HepG2 (cell line): ENCODE results near the gene MIX23. TPM values are rescaled to one million over a fixed set of nuclear protein-coding genes. Genes with fewer than 3 reads are reported as not detected.

Source experiments
- GATAD2A ChIP-seq: IDR thresholded peaks from 2 replicates; pipeline ENCODE4 v1.6.1; 2016
- HNRNPUL1 ChIP-seq: fragments of 200-400 bp; formaldehyde crosslinking; IDR thresholded peaks from 2 replicates; pipeline ENCODE4 v1.6.1; 2017; ENCODE audit warnings: low read depth, mild to moderate bottlenecking, low read length, moderate library complexity
- NRL ChIP-seq: sonication (generic); formaldehyde crosslinking; IDR thresholded peaks from 2 replicates; pipeline ENCODE4 v1.5.0; 2020; ENCODE audit warnings: missing genetic modification reagents, mild to moderate bottlenecking, moderate library complexity, borderline replicate concordance
- SP5 ChIP-seq: IDR thresholded peaks from 2 replicates; pipeline ENCODE4 v1.6.1; 2016; ENCODE audit warnings: low read depth, borderline replicate concordance
- SUZ12 ChIP-seq: fragments of 150-350 bp; IDR thresholded peaks from 2 replicates; pipeline ENCODE4 v1.6.1; 2014; ENCODE audit warnings: low read depth, low read length
- TAF1 ChIP-seq: sonication (generic); formaldehyde crosslinking; IDR thresholded peaks from 2 replicates; pipeline ENCODE4 v1.4.0; 2020; ENCODE audit warnings: missing genetic modification reagents
- ZBTB1 ChIP-seq: sonication (generic); formaldehyde crosslinking; IDR thresholded peaks from 2 replicates; pipeline ENCODE4 v1.4.0; 2020; ENCODE audit warnings: missing genetic modification reagents, borderline replicate concordance
- ZBTB7B ChIP-seq: sonication (generic); formaldehyde crosslinking; IDR thresholded peaks from 2 replicates; pipeline ENCODE4 v1.4.0; 2020; ENCODE audit warnings: missing genetic modification reagents
- ZNF124 ChIP-seq: sonication (generic); formaldehyde crosslinking; IDR thresholded peaks from 2 replicates; pipeline ENCODE4 v1.4.0; 2020; ENCODE audit warnings: missing genetic modification reagents
- ZNF335 ChIP-seq: sonication (generic); formaldehyde crosslinking; IDR thresholded peaks from 2 replicates; pipeline ENCODE4 v1.4.0; 2020; ENCODE audit warnings: missing genetic modification reagents
- ZNF878 ChIP-seq: sonication (generic); formaldehyde crosslinking; IDR thresholded peaks from 2 replicates; pipeline ENCODE4 v1.8.1; 2023; ENCODE audit warnings: mild to moderate bottlenecking, missing genetic modification reagents, moderate library complexity
- ZNF883 ChIP-seq: sonication (generic); formaldehyde crosslinking; IDR thresholded peaks from 2 replicates; pipeline ENCODE4 v1.5.1; 2020; ENCODE audit warnings: mild to moderate bottlenecking, missing genetic modification reagents; ENCODE audit errors: not compliant biosample characterization
- polyA plus RNA-seq, 8 experiments: library from polyadenylated mRNA; depleted of rRNA in 3 of 8; stranded (reverse) in 7 of 8; unstranded in 1 of 8; fragments of >200 nt; fragmentation: Illumina TruSeq in 4 of 8; extraction: Trizol in 4 of 8; gene quantifications; 2 replicates each; pipeline versions ENCODE4 v1.2.1 to v1.2.3, GENCODE V29; 2011 to 2016; ENCODE audit warnings: low read depth in 4 of 8, missing spikeins in 1 of 8, mixed read lengths in 1 of 8; ENCODE audit not compliant: insufficient read depth in 1 of 8
- total RNA-seq, 5 experiments: library from RNA; depleted of rRNA; stranded (reverse); fragments of >200 nt; fragmentation: Illumina TruSeq; extraction: Trizol; gene quantifications; 2 replicates each; pipeline ENCODE4 v1.2.3, GENCODE V29; 2016; ENCODE audit warnings: low read depth in 1 of 5
- TF ChIP-seq, protein P1 (sequence below): sonication (generic); formaldehyde crosslinking; IDR thresholded peaks from 2 replicates; pipeline ENCODE4 v1.4.0; 2020; ENCODE audit warnings: mild to moderate bottlenecking, missing genetic modification reagents
- TF ChIP-seq, protein P2 (sequence below): IDR thresholded peaks from 2 replicates; pipeline ENCODE4 v1.6.1; 2016
- TF ChIP-seq, protein P3 (sequence below): IDR thresholded peaks from 2 replicates; pipeline ENCODE4 v1.6.1; 2016; ENCODE audit warnings: missing biosample characterization, missing genetic modification reagents, low read depth
- TF ChIP-seq, protein P4 (sequence below): IDR thresholded peaks from 2 replicates; pipeline ENCODE4 v1.6.1; 2018; ENCODE audit warnings: missing genetic modification reagents
- TF ChIP-seq, protein P5 (sequence below): IDR thresholded peaks from 2 replicates; pipeline ENCODE4 v1.6.1; 2016; ENCODE audit warnings: missing genetic modification reagents, missing compliant biosample characterization

MIX23 gene
- total and polyA plus RNA-seq, 2 of the 13 experiments (the other 11 are each of a cell fraction or from before 2014, with no cell fraction given): 20.0 to 152 TPM

DNA sequence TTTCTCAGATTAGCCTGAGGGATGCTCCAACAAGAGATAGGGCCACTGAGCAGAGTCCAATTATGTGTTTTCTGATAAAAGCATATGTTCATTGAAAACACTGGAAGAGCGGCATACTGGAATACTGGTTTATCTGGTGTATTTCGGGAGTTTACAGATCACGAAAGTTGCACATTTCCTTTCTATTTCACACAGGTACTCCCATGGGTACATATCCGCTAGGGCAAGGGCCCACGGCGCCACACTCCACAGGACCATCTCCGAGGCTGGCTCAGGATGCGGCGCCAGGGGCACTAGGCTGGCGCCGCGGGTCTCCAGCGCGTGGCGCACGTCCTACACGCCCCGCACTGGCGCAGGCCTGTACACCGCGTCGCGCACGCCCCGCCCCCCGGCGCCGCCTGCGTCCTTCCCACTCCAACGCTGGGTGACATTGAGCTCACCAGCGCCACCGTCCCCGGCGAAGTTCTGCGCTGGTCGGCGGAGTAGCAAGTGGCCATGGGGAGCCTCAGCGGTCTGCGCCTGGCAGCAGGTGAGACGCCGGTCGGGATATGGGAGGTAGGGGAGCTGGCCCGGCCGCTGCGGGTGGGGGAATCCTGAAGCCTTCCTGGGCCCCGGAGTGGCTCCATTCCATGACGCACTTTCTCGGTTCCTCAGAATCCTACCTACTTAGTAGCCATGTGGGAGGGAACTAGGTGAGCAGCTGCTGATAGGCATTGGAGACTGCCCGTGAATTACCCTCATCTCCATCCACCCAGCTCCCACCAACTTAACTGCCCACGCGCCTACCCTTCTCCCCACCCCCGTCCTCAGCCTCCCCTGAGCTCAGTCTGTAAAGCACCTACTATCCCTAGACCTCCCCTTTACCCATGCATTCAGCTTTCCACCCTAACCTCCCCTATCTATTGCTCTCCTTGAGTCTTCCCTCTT, 1.0 kb upstream of the MIX23 start, which contains the start of gene FAM162A (continued):
- TF ChIP-seq, protein P1, sequence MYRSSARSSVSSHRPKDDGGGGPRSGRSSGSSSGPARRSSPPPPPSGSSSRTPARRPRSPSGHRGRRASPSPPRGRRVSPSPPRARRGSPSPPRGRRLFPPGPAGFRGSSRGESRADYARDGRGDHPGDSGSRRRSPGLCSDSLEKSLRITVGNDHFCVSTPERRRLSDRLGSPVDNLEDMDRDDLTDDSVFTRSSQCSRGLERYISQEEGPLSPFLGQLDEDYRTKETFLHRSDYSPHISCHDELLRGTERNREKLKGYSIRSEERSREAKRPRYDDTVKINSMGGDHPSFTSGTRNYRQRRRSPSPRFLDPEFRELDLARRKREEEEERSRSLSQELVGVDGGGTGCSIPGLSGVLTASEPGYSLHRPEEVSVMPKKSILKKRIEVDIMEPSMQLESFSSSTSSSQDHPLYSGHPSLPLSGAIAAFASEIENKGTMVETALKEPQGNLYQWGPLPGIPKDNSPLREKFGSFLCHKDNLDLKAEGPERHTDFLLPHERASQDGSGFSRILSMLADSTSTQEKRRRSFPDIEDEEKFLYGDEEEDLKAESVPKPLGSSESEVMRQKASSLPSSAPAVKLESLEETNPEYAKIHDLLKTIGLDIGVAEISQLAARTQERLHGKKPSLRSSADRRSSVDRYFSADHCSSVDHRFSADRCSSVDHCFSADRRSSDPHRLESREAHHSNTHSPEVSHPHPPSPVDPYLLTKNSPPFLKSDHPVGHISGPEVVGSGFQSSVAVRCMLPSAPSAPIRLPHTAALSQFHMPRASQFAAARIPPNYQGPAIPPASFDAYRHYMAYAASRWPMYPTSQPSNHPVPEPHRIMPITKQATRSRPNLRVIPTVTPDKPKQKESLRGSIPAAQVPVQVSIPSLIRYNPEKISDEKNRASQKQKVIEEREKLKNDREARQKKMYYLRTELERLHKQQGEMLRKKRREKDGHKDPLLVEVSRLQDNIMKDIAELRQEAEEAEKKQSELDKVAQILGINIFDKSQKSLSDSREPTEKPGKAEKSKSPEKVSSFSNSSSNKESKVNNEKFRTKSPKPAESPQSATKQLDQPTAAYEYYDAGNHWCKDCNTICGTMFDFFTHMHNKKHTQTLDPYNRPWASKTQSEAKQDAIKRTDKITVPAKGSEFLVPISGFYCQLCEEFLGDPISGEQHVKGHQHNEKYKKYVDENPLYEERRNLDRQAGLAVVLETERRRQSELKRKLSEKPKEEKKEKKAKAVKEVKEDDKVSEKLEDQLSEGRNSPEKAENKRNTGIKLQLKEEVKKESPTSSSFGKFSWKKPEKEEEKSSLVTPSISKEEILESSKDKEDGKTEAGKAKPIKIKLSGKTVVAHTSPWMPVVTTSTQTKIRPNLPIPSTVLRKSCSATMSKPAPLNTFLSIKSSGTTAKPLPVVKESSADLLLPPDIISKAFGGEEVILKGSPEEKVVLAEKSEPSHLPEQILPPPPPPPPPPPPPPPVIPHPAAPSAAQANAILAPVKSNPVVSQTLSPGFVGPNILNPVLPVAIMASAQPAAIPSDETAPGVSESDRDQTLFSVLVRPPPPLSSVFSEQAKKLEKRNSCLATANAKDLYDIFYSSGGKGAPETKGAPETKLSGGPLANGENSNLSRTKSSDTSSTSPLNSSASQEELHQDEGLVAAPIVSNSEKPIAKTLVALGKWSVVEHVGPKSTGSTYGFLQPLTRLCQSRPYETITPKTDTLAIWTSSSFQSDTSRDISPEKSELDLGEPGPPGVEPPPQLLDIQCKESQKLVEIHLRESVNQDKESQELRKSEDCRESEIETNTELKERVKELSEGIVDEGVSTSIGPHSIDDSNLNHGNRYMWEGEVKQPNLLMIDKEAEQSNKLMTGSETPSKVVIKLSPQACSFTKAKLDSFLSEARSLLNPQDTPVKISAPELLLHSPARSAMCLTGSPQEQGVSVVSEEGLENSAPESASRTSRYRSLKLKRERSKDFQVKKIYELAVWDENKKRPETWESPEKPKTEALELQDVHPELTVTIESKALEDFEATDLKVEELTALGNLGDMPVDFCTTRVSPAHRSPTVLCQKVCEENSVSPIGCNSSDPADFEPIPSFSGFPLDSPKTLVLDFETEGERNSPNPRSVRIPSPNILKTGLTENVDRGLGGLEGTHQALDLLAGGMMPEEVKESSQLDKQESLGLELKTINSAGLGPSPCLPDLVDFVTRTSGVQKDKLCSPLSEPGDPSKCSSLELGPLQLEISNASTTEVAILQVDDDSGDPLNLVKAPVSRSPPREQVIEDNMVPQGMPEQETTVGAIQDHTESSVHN (CRISPR knock-in tag): peak; percentile 88; the same call in 1 of the 2 replicates
- TF ChIP-seq ZBTB7B (CRISPR knock-in tag) (peak; percentile 89), TAF1 (CRISPR knock-in tag) (peak; percentile 86), ZBTB1 (CRISPR knock-in tag) (peak; percentile 69; the same call in 1 of the 2 replicates), ZNF335 (peak; percentile 94), ZNF883 (CRISPR knock-in tag) (peak; percentile 82), SP5 (CRISPR knock-in tag) (peak; percentile 74), ZNF124 (peak; percentile 82; the same call in 1 of the 2 replicates), GATAD2A (CRISPR knock-in tag) (peak; percentile 77), ZNF878 (CRISPR knock-in tag) (no peak), HNRNPUL1 (peak; percentile 63; the same call in 1 of the 2 replicates), NRL (CRISPR knock-in tag) (no peak; the same call in 1 of the 2 replicates), SUZ12 (no peak)
- TF ChIP-seq, protein P2, sequence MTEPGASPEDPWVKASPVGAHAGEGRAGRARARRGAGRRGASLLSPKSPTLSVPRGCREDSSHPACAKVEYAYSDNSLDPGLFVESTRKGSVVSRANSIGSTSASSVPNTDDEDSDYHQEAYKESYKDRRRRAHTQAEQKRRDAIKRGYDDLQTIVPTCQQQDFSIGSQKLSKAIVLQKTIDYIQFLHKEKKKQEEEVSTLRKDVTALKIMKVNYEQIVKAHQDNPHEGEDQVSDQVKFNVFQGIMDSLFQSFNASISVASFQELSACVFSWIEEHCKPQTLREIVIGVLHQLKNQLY (CRISPR knock-in tag): peak; percentile 83
- TF ChIP-seq, protein P3, sequence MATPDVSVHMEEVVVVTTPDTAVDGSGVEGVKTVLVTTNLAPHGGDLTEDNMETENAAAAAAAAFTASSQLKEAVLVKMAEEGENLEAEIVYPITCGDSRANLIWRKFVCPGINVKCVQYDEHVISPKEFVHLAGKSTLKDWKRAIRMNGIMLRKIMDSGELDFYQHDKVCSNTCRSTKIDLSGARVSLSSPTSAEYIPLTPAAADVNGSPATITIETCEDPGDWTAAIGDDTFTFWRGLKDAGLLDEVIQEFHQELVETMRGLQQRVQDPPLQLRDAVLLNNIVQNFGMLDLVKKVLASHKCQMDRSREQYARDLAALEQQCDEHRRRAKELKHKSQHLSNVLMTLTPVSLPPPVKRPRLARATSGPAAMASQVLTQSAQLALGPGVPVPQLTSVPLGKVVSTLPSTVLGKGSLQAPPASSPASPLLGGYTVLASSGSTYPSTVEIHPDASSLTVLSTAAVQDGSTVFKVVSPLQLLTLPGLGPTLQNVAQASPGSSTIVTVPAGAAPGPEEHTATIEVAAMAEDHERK (CRISPR knock-in tag): peak; percentile 88
- TF ChIP-seq, protein P4, sequence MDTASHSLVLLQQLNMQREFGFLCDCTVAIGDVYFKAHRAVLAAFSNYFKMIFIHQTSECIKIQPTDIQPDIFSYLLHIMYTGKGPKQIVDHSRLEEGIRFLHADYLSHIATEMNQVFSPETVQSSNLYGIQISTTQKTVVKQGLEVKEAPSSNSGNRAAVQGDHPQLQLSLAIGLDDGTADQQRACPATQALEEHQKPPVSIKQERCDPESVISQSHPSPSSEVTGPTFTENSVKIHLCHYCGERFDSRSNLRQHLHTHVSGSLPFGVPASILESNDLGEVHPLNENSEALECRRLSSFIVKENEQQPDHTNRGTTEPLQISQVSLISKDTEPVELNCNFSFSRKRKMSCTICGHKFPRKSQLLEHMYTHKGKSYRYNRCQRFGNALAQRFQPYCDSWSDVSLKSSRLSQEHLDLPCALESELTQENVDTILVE (CRISPR knock-in tag): peak; percentile 54; the same call in 1 of the 2 replicates
- TF ChIP-seq, protein P5, sequence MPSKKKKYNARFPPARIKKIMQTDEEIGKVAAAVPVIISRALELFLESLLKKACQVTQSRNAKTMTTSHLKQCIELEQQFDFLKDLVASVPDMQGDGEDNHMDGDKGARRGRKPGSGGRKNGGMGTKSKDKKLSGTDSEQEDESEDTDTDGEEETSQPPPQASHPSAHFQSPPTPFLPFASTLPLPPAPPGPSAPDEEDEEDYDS (CRISPR knock-in tag): peak; percentile 95
